Activated T-helper 9 cell treated with anti-CD3 and anti-CD28 coated beads, Interleukin-2, amount 50 U/mL, for 16 hours (primary cell): ENCODE data around the gene SURF1.
"Not testable (repeated sequence)": the region's sequence is repeated elsewhere in the genome, so short reads cannot be mapped to it uniquely, and the experiment has no call there.

Experiments
- DNase-seq: peaks from one replicate; pipeline ENCODE4 v3.0.0-alpha.2; 2020; ENCODE audit warnings: low read depth

Gene SURF1

DNA sequence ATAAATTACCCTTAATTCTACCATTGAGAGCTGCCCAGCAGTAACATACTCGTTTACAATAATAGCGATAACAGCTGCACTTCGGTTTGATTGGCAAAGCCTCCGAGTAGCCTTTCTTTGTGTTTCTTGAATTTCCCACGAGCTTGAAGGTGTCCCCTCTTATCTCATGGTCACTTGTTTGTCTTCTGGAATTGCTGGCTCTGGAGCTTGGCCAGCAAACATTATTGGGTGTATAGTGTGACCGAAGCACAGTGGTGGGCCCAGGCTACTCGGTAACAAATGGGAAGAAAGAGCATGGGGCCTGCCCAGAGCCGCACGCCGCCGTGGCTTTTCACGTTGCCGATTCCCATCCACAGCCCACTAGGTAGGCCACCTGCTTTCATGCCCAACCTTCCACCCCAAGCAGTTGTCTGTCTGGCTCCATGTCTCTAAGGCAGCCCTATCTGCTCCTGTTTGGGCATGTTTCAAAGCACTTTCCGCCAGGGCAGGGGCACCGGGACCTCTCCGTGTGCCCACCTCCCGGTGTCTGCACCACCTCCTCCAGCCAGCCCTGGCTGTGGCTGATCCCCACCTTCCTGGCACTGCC lies 28.5 kb upstream of the SURF1 start:
- no peak for DNase-seq

DNA sequence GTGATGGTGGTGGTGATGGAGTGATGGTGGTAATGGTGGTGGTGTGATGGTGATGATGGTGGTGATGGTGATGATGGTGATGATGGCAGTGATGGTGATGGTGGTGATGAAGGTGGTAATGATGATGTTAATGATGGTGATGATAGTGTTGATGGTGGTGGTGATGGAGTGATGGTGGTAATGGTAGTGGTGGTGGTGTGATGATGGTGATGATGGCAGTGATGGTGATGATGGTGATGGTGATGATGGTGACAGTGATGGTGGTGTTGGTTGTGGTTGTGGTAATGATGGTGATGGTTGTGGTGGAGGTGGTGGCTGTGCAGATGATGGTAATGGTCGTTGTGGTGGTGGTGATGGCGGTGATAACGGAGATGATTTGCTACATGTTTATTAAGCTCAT lies 27.2 kb upstream of the SURF1 start:
- DNase-seq, result no peak

DNA sequence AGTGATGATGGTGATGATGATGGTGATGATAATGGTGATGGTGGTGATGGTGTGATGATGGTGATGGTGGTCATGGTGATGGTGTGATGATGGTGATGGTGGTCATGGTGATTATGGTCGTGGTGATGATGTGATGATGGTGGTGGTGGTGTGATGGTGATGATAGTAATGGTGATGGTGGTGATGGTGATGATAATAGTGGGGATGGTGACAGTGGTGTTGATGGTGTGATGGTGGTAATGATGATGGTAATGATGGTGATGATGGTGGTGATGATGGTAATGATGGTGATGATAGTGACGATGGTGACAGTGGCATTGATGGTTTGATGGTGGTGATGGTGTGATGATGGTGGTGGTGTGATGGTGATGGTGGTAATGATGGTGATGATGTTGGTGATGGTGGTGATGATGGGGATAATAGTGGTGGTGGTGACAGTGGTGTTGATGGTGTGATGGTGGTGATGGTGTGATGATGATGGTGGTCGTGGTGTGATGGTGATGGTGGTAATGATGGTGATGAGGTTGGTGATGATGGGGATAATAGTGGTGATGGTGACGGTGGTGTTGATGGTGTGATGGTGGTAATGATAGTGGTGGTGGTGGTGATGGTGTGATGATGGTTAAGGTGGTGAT lies 26.3 kb upstream of the SURF1 start:
- DNase-seq, result no peak

DNA sequence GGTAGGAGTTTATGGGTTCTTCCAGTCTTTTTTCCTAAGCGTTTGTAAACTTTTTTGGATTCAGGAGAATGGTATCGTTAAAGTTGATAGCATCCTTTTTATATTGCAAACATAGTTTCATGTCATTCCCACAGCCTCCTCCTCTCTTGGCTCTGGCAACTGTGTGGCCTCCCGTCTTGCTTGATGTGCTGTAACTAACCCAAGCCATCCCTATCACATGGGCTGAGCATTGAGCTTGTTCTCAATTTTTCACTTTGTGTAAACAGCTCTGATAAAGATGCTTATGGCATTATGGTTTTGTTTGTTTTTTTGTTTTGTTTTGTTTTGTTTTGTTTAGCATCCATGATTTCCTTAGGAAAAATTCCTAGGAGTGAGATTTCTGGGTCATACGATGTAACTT lies 24.4 kb upstream of the SURF1 start:
- no peak for DNase-seq

DNA sequence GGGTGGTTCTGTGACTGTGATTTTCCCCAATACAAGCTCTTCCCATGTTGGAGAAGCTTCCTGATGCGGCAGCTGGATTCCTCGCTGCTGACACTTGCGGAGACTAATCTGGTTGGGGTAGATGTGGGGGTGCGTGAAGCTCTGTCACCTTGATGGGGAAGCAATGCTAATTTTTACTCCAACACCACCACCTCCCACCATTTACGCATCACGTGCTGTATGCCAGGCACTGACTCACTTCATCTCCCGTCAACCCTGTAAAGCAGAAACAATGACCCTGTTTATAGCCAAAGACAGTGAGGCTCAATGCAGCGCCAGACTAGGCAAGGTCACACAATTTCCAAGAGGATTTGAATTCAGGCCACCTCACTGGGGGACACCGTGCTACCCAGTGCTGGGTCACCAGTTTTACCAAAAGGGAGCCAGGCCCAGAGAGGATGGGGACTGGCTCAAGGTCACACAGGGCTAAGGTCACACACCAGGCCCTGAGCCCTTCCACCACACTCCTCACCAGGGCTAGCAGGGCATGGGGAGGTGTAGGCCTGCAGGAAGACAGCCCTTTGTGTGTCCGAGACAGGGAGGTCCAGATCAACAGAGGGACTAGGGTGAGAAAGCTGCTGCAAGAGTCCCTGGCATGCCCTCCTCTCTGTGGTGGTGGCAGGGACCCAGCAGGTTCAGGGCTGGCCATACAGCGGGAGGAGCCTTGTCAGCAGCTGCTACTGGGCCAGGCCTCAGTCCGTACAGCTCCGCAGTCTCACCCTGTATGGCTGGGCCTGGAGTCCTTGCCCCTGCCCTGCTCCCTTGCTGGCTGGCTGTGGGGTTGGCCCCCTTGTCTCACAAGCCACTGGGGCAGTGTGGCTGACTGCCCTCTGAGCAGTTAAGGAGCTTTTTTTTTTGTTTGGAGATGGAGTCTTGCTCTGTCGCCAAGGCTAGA lies 23.1 kb upstream of the SURF1 start:
- DNase-seq, result no peak

DNA sequence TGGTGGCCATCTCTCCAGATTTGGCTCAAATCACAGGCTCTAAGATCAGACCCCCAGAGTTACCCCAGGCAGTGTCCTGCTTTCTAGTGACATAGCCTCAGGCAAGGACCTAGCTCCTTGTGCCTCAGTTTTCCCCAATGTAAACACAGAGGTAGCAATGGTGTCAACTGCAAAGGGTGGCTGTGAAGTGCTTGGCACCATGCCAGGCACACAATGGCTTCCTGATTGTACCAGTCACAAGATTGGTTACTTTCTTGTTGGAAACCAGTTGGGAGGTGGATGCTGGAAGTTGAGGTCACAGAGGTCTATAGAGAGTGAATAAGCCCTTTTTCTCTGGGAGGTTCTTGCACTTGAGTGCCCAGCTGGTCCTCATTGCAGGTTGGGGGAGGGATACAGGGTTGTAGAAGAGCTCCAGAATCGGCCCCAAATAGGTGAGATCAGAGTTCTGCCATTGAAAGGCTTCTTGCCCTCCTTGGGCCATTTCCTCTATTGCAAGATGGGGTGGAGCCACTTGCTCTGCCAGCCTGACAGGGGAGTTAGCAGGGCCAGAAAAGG lies 22.2 kb upstream of the SURF1 start:
- no peak for DNase-seq

DNA sequence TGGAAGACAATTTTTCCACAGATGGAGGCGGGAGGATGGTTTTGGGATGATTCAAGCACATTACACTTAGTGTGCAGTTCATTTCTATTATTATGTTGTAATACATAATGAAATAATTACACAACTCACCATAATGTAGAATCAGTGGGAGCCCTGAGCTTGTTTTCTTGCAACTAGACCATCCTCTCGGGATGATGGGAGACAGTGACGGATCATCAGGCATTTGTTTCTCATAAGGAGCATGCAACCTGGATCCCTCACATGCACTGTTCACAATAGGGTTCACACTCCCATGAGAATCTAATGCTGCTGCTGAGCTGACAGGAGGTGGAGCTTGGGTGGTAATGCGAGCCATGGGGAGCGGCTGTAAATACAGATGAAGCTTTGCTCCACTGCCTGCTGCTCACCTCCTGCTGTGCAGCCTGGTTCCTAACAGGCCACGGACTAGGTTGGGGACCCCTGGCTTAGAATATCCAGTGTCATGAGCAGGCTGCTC lies 21.5 kb upstream of the SURF1 start:
- DNase-seq, result no peak

DNA sequence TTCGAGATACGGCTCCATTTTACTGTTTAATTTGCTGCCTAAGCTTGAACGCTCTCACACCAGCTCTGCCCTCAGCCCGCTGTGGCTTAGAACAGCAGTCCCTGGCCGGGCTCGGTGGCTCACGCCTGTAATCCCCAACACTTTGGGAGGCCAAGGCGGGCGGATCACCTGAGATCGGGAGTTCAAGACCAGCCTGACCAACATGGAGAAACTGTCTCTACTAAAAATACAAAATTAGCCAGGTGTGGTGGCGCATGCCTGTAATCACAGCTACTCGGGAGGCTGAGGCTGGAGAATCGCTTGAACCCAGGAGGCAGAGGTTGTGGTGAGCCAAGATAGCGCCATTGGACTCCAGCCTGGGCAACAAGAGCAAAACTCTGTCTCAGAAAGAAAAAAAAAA lies 21.0 kb upstream of the SURF1 start:
- DNase-seq, result not testable (repeated sequence)

DNA sequence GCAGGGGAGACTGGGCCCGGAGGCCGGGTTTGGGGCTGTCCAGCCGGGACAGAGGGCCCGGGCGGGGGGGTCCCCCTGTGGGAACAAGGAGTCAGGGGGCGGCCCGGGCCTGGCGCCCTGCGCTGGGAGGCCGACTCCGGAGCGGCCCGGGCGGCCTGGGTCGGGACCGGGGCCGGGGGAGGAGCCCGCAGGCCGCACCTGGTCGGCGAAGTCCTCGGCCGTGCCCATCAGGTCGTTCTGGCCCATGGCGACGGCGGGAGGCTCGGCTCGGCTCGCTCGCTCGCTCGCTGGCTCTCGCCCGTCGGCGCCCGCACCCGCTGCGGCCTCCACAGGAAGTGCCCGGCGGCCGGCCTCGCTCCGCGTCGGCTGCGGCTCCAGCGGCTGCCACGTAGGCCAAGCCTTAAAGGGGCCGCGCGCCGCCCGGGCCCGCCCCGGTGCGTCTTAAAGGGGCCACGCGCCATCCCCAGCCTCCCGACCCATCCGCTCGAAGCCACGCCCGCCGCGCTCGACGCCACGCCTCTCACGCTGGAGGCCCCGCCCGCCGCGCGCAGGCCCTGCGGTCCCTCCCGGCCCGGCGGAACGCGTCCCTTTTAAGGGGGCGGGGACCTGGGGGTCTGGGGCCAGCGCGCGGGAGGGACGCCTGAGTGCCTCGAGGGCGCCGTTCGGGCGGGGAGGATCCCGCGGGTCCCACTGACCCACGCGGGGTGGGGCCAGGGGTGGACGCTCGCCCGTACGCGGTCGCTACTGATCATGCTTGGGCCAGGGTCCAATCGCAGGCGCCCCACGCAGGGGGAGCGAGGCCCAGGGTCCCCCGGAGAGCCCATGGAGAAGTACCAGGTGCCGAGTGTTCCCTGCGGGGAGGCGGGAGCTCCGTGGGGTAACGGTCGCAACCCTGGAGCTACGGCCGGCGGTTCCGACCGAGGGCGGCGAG lies 19.7 kb upstream of the SURF1 start, which contains the start of the genes STKLD1 and SURF4:
Gene STKLD1, plus strand, starts transcription at position 643 of the 931 bp plus-strand sequence. Its CDS starts 108 bp downstream, at position 751.
Gene SURF4, minus strand, starts transcription at position 337 of the 931 bp plus-strand sequence. Its CDS starts 91 bp downstream, at position 246.
- peak; percentile 93 for DNase-seq

DNA sequence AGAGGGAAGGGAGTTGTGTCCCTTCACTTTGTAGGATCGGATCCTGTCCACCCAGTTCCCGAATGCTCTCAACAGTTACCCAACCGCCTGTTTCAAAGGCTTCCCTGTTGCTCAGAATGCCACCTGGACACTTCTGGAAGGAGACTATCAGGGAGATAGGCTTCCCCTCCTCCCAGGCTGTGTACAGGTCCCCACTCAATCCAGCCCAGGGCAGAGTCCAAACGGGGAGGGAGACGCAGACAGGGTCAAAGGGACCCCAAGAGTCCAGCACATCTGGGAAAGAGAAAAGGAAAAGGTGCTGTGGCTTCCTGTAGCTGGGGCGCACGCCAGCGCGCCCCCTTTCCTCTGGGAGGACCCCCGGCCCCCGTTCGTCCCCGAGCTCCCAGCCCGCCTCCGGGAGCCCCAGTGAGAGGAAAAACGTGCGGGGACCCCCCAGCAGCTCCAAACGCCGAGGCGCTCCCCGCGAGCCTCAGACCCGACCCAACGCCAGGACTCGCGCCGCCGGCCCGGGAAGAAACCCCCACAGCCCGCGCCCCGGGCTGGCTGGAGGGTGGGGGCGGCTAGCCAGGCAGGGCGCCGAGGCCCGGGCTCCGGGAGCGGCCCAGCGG lies 18.9 kb upstream of the SURF1 start:
- DNase-seq, result no peak

DNA sequence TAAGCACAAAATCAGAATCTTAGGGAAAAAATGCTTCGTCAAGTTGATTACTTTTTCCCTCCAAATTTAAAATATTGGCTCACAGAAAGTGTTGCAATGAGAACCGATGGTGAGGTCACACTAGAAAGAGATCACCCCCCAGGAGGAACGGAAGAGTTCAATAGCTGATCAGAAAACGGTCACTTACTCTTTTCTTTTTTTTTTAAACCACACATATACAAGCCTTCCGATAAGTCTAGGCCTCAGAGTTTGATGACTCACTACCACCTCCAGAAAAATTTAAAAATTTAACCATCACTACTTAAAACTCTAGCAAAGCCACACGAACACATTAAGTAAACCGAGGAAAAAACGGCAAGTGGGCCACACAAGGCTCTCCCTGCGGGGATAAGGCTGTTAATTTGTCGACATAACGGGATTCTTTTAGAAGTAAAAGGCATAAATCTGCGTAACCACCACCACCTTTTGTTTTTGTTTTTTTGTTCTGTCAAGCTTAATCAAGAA lies 18.4 kb upstream of the SURF1 start:
- no peak for DNase-seq

DNA sequence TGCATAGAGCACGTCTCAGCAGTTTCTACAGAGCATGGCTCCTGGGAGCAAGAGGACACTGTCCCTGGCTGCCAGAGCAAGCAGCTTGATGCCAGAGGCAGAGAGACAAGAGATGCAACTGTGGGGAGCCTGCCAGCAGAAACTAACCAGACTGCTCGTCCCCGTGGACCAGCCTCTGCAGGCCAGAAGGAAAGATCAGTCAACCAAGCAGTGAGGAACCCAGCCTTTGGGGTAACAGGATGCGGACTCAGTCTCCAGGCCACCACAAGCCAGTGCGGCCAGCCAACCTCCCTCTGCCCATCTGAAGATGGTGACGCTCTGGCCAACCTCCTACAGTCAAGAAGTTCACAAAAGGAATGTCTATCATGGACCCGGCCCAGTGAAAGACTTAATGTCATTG lies 15.9 kb upstream of the SURF1 start:
- DNase-seq, result no peak

DNA sequence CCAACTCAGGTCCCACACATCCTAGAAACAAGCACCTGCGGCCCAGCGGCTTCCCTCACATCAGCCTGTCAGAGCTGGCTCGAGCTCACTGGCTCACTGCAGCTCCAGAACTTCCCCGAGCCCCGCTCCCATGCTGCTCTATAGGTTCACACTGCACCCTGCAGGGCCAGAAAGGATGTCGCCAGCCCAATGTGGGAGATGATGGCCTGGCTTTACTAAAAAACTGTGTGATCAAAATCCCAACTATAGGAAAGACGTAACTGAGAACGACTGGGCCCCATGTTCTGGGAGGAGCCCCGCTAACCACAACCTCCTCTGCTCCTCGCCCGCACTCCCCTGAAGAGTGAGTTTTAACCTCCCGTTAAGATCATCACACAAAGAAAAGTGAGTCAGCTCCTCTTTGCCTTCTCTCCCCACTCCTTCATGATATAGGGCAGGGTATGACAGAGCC lies 15.0 kb upstream of the SURF1 start:
- peak; percentile 64 for DNase-seq

DNA sequence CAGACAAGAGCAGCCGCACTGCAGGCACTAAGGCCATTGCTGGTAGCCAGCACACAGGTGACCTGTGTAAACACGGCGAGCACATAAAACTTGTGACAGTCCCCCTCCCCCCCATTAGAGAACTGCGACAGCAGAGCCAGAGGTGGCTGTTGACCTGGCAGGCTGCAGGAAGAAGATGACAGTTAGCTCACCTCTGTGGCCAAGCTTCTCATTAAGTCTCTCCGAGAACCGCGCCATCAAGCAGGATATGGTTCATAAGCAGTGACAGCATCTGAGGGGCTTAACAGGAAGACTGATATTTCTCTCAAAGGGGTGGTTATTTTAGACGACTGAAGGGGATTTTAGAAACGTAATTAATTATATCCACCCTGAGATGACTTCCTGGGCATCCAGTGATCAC lies 14.4 kb upstream of the SURF1 start:
- DNase-seq, result no peak

DNA sequence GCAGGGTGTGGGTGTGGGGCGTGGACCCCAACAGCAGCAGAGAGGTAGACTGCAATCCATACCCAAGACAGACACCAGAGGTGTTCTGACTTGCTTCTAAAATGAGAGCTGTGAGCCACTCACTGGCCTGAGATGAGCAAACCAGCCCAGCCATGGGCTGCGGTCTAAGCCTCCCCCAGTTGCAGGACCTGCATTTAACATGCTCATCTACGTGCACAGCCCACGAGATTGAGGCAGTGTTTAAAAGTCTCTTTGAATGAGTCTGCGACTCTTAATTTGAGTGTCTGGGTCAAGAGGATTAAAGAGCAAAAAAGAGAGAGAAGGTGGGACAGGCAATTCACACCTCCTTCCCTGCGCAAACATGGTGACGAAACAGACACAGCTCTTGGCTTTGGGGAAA lies 13.6 kb upstream of the SURF1 start:
- no peak for DNase-seq

DNA sequence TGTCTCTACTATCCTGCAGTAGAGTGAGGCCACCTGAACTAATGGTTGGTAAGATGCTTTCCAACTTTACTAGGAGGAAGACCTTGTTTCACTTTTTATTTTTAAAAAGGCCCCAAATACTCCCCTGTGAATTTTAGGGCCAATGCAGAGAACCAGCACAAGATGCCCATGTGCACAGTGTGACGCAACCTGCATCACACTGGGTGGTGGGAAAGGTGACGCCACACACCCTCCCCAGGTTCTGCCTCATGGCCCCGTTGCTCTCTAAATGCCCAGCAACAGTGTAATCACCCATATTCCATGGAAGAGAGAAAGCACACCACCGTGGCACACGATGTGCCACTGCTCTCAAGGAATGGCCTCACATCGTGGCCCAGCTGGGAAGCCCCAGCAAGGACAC lies 13.1 kb upstream of the SURF1 start:
- DNase-seq, result no peak

DNA sequence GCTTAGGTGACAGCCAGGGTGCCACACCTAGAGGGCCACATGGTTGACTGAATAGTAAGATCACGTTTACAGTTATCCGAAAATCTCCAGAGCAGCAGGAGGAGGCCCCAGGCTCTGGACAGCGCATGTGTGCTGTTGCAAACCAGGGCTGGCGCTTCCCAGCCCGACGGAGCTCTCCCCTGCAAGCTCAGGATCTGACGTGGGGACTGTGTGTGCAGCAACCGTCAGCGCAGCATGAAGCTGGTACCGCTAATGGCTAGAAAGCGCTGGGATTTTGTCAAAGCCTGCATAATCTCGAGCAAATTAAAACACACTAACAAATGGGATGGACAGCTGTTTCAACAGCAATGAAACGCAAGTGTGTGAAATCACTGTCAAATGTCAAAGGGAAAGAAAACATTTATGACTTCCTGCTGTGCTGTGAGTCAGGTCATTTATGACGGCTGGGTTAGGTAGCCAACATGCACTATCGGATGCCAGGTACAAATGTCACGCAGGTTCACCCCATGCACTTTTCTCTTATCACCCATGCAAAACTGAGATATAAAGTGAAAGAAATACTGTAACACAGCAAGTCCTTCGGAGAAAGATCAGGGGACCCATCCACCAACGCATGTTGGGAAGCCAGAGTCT lies 12.1 kb upstream of the SURF1 start:
- no peak for DNase-seq

DNA sequence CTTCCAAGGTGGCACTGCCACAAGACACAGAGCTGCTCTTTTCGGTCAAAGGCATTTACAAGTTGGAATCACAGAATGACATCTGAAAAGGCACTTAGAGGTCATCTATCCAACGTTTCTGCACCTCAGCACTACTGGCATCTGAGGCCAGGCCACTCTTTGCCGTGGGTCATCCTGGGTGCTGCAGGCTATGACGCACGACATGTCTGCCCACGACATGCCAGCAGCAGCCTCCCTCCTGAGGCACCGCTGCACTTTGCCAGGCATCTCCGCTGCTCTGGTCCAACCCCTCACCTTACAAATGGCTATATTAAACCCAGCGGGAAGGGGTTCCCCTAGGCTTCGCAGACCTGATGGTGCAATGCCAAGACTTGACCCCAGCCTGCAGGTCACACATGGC lies 11.5 kb upstream of the SURF1 start:
- no peak for DNase-seq

DNA sequence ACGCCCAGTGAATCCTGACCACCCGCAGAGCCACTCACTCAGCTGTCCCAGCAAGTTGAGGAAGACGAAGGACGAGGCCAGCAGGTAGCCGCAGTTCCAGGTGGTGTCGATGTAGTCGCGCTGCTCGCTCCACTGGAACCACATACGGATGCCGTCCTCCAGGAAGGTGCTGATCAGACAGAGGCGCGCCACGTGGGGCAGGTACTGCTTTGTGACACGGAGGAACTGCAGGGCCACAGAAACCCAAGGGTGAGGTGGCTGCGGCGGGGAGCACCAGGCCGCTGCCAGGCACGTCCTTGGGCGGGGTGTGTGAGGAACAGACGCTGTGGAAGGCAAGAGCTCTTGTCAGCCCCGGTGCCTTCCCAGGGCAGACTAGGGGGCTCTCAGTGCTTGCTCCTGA lies 10.9 kb upstream of the SURF1 start:
- DNase-seq, result no peak

DNA sequence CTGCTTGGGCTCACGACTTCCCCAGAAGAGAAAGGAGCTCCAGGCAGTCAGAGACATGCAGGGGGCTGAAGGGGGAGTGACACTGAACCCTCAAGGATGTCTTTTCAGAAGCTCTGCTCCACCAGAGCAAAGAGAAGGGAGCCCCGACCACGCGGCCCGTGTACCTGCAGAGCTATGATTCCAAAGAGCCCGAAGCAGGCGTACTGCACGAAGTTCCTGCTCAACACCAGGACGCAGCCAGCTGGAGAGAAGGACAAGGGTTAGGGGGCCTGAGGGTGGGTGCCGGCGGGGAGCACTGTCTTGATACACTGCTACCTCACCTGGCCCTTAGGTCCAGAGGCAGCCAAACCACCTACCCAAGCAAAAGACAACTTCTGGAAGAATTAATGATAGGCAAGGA lies 10.1 kb upstream of the SURF1 start:
- no peak for DNase-seq
